IPS-NIHi7 (cell line): ENCODE data around the gene RSU1.

Experiments
- DNase-seq: peaks from one replicate; pipeline ENCODE4 v3.0.0; 2012; ENCODE audit warnings: mixed read lengths; ENCODE audit errors: extremely low spot score

Gene RSU1

GRCh38 chr10:16741540-16741939 lies 75.7 kb downstream of the RSU1 start:
- DNase-seq, result no peak

- DNase-seq, result no peak
Observed at GRCh38 chr10:16737420-16737819, 79.8 kb downstream of the RSU1 start.

- DNase-seq, result no peak
Observed at GRCh38 chr10:16735671-16736070, 81.6 kb downstream of the RSU1 start.

- DNase-seq, result no peak
Observed at GRCh38 chr10:16732376-16732775, 84.8 kb downstream of the RSU1 start.

DNA sequence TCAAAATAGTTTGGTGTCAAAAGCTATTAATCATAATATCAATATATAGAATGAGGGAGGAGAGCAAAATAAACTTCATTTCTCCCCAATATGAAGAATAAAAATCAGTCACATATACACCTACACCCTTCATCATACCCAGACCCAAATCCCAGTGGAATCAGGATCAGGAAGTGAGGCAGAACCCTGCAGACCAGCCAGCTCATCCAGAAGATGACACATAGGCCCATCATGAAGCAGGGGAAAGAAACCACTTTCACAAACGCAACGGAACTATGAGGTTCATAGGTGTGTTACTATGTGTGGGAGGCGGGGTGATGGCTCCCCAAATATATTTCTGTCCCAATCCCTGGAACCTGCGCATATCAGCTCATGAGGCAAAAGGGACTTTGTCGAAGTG lies 89.0 kb downstream of the RSU1 start:
- no peak for DNase-seq

DNA sequence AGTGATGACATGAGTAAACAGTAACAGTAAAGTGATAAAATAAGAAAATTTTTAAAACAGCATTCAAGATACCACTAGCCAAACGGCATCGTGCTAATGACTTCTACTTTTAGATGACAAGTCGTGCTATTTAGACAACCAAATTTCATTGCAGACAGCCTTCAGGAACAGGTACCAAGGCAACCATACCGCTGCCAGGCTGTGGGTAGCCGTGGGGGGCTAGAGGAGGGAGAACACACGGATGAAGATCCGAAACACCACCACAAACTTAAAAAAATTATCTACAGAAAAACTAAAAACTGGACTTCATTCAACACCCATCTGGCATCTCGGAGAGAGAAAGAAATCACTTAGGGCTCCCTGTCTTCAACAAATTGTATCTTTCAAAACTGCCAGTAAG lies 89.6 kb downstream of the RSU1 start:
- no peak for DNase-seq

DNA sequence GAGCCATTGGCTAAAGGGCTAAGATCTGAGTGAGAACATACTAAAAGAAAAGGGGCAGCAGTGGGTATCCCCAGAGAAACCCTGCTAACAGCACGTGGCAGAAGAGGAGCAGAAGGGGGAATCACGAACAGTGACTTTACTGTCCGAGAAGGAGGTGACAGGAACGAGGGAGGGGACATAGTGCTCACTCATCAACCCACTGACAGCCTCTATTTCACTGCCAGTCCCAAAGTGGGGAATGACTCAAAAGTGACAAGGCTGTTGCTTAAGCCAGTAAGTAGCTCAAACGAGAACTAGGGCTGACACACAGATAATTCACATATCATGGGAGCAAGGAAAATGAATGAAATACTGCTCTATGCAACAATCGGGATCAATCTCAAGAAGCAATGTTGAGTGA lies 92.7 kb downstream of the RSU1 start:
- no peak for DNase-seq

DNA sequence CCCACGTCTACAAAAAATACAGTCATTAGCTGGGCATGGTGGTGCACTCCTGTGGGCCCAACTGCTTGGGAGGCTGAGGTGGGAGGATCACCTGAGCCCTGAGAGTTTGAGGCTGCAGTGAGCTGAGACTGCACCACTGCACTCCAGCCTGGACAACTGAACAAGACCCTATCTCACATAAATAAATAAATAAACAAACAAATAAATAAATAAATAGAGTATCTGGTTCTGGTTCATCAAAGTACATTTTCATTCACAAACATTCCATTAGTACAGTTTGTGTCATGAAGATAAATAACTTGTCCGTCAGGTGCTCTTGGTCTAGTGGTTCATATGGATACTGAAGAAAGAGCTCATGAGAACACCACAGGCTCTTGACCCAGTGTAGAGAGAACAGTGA lies 96.4 kb downstream of the RSU1 start:
- DNase-seq, result no peak

- no peak for DNase-seq
Observed at GRCh38 chr10:16717622-16718395, 99.4 kb downstream of the RSU1 start.

- DNase-seq, result no peak
Observed at GRCh38 chr10:16716051-16716450, 101.2 kb downstream of the RSU1 start.

DNA sequence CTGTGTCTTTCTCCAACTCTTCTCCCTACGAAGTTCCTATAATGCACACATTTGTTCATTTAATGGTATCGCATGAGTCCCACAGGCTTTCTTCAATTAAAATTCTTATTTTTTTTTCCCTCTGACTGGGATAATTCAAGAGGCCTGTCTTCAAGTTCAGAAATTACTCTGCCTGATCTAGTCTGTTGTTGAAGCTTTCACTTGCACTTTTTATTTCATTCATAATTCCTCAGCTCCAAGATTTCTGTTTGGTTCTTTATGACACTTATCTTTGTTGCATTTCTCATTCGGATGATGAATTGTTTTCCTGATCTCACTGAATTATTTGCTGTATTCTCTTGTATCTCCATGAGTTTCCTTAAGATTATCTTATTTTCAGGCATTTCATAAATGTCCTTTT lies 103.9 kb downstream of the RSU1 start:
- no peak for DNase-seq

DNA sequence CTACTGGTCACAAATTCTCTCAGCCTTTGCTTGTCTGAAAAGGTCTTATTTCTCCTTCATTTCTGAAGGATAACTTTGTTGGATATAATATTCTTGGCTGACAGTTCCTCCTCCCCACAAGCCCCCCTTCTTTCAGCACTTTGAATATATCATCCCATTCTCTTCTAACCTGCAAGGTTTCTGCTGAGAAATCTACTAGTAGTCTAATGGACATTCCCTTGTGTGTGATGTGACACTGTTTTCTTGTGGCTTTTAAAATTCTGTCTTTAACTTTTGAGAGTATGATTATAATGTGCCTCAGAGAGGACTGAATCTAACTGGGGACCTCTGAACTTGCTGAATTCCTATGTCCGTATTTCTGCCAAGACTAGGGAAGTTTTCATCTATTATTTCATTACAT lies 104.3 kb downstream of the RSU1 start:
- no peak for DNase-seq

DNA sequence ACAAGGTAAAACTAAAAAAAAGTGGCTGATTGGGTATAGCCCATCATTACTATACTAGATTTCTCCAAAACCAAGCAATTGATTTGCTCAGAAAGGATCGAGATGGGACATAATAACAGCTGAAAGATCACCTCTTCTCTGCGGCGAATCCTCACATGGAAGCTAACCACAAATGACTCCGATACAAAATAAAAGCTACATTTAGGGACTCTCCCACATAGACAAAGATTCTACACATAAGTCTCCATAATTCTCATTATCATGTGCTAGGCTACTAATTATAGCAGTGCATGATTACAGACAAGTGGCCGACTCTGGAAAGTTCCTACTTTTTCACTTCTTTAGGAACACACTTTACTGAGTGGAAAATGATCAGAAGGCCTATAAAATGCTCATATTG lies 116.9 kb downstream of the RSU1 start:
- no peak for DNase-seq

GRCh38 chr10:16699435-16700057 lies 117.7 kb downstream of the RSU1 start:
- no peak for DNase-seq

DNA sequence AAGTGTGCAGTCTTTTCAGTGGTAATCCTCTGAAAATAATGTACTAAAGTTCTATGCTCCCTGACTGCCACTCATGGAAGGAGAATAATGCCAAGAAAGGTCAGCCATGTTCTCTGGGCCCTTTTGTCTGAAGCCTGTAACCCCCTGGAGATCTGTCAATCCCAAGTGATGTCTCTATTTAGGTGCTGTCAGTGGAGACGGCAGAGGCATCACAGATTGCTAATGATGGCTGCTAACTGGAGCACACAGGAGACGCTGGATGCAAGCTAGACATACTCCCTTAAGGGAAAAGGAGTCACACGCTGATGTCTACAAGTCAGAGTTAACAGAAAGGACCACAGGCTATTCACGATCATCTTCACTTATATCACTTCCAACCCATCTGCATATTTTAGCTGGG lies 118.8 kb downstream of the RSU1 start:
- DNase-seq, result no peak

GRCh38 chr10:16690417-16690816 lies 126.8 kb downstream of the RSU1 start:
- no peak for DNase-seq

GRCh38 chr10:16689696-16690095 lies 127.5 kb downstream of the RSU1 start:
- no peak for DNase-seq

DNA sequence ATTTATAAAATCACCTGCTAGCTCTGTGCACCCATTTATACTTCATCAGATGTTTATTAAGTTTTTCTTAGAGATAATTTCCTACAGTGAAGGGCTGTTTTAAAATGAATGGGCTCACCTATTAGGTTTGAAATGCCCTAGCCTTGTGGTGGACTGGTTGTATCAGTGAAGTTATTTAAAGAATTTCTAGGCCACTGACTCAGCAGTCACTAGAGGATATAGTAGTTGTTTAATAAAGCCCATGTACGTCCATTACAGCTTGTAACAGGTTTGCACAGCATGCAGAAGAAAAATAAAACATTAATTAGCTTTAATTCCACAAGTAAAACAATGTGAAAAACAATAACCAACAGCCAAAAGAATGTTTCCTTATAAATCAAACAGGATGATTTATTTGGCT lies 128.0 kb downstream of the RSU1 start:
- DNase-seq, result no peak

DNA sequence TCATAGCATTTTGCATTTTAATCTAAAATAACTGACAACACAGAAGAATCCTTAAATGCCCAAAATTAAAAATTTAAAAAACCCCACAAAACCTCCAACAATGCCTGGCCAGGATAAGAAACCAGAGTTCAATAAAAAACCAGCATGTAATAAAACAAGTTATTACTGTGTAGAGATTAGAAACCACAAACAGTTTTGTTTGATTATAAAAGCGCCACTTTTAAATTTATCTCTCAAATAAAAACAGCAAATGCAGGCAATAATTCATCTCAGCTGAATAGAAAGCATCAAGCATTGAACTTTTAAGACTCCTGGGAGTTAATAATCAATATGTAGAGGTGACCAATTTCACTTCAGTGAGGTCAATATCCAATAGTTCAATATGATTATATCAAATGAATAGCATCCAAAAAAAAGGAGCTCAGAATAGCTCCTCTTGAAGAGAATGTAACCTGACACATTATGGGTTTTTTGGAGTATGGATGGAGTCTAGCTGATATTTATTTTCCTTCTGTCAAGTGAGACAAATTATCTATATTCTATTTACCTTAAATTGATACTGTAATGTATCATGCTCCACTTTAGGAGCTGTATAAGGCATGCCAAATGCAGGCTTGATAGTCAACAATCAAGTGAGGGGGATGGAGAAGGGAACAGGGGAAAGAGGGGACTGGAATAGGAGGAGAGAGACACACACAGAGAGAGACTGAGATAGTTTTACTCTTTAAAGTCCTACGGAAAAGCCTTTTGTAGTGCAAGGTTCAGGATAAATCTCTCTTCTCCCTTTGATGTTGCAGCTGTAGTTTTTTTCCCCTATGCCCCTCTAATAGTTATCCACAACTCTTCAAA lies 130.9 kb downstream of the RSU1 start:
- no peak for DNase-seq

GRCh38 chr10:16685551-16685950 lies 131.7 kb downstream of the RSU1 start:
- no peak for DNase-seq

DNA sequence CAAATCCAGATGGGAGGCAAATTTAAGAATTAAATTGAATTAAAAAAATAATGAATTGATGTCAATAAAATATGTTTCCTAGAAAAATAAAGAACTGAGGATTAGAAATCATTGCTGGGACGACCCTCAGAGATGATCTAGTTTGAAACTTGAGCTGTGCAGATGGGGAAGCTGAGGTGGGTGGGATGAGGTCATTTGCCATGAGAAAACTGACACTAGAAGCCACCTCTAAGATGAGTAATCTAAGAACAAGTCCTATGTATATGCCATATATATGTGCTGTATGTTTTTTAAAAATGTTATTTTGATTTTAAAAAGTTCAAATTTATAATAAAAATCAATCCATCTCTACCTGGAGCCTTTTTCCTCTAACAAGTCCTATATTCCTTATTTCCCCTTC lies 135.7 kb downstream of the RSU1 start:
- DNase-seq, result no peak

GRCh38 chr10:16679511-16679910 lies 137.7 kb downstream of the RSU1 start:
- no peak for DNase-seq

GRCh38 chr10:16675334-16675733 lies 141.9 kb downstream of the RSU1 start:
- DNase-seq, result no peak
